ENCODE results near the gene CCDC107. TPM values are rescaled to one million over a fixed set of nuclear protein-coding genes. Genes with fewer than 3 reads are reported as not detected.

The CCDC107 gene
- total and polyA plus RNA-seq, 9 of the 15 experiments (the other 6 are each of a cell fraction or from before 2014, with no cell fraction given), result 0.35 to 11.3 (median 6.9) TPM; not detected in 1

DNA sequence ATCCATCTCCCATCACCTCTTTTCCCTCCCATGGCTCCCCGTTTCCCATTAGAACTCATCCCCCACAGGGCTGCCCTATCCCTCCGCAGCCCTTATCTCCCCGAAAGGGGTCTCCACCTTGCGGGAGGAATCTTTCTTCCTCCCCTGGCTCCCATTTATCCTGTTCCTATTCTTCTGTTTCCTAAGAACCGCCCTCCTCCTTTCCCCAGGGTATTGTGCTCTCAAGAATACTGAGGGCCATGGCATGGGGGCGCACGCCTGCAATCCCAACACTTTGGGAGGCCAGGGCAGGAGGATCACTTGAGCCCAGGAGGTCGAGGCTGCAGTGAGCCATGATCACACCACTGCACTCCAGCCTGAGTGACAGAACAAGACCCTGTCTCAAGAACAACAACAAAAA lies 40.5 kb upstream of the CCDC107 start:
- Histone ChIP-seq H2AFZ (ENCODE audit: low read depth, low read length) (peak overlapping the region; percentile 78; the same call in 1 of the 2 replicates), H3K9me3 (replicated peaks; ENCODE audit: control insufficient read depth, insufficient read depth, low read depth, low read length) (no peaks in the 10 kb centered on the region), H3K79me2 (ENCODE audit: control insufficient read depth, insufficient read depth, low read length) (no peaks in the 10 kb centered on the region), H3K27me3 (ENCODE audit: control insufficient read depth in 2 of 2, insufficient read depth in 2 of 2, low read length in 2 of 2) (peaks cover 3 to 27% of the 10 kb centered on the region in 2 experiments; a peak in 3 of 5 replicates), H3K4me2 (ENCODE audit: insufficient read depth, low read length) (peak overlapping the region; percentile 62; the same call in 1 of the 2 replicates), H3K9me1 (ENCODE audit: control insufficient read depth, insufficient read depth, low read length) (no peaks in the 10 kb centered on the region), H3K9ac (ENCODE audit: insufficient read depth in 1 of 2, low read depth in 2 of 2, low read length in 2 of 2) (peak overlapping the region in 1 of 2 experiments; percentile 83; a peak in 1 of 4 replicates), H3K36me3 (ENCODE audit: control insufficient read depth, insufficient read depth, low read length) (no peaks in the 10 kb centered on the region), H3K27ac (ENCODE audit: extremely low read depth, low read depth, low read length) (no peak overlapping the region), H3K4me3 (no peak overlapping the region), H3K4me1 (replicated peaks in 1 of 2; ENCODE audit: control insufficient read depth in 2 of 2, insufficient read depth in 2 of 2, low read length in 2 of 2) (peaks cover 5 to 24% of the 10 kb centered on the region in 2 experiments; a peak in 3 of 5 replicates), H4K20me1 (replicated peaks; ENCODE audit: control insufficient read depth, insufficient read depth, low read length) (no peaks in the 10 kb centered on the region)
- intact Hi-C loops (cut with micrococcal nuclease), result no loop called here
- BruUV-seq (replicated peaks), result no TSS peak
- FAIRE-seq (no peak), DNase-seq (ENCODE audit: extremely low read depth in 1 of 4, low spot score in 3 of 4) (no peak), ATAC-seq (no peak)
- ChIA-PET POLR2A (interaction anchor here (0.6 kb wide), 2 partner anchors 122 to 456 kb away, joined by 3 read pairs; partner anchors contain the start of gene UNC13B), CTCF (ENCODE audit: low intra/inter-chr PET ratio) (no interaction called here)
- no CpG with 5 or more reads among the region's 8 CpGs for WGBS (ENCODE audit: insufficient coverage, low coverage, missing lambda C conversion rate)
- in situ Hi-C loops (cut with MboI), result no loop called here
- TF ChIP-seq, protein P1, sequence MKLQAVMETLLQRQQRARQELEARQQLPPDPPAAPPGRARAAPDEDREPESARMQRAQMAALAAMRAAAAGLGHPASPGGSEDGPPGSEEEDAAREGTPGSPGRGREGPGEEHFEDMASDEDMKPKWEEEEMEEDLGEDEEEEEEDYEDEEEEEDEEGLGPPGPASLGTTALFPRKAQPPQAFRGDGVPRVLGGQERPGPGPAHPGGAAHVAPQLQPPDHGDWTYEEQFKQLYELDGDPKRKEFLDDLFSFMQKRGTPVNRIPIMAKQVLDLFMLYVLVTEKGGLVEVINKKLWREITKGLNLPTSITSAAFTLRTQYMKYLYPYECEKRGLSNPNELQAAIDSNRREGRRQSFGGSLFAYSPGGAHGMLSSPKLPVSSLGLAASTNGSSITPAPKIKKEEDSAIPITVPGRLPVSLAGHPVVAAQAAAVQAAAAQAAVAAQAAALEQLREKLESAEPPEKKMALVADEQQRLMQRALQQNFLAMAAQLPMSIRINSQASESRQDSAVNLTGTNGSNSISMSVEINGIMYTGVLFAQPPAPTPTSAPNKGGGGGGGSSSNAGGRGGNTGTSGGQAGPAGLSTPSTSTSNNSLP (IDR thresholded peaks at IDR 0.05; ENCODE audit: borderline replicate concordance, low read depth, low read length), result no peak
- TF ChIP-seq, protein P2, sequence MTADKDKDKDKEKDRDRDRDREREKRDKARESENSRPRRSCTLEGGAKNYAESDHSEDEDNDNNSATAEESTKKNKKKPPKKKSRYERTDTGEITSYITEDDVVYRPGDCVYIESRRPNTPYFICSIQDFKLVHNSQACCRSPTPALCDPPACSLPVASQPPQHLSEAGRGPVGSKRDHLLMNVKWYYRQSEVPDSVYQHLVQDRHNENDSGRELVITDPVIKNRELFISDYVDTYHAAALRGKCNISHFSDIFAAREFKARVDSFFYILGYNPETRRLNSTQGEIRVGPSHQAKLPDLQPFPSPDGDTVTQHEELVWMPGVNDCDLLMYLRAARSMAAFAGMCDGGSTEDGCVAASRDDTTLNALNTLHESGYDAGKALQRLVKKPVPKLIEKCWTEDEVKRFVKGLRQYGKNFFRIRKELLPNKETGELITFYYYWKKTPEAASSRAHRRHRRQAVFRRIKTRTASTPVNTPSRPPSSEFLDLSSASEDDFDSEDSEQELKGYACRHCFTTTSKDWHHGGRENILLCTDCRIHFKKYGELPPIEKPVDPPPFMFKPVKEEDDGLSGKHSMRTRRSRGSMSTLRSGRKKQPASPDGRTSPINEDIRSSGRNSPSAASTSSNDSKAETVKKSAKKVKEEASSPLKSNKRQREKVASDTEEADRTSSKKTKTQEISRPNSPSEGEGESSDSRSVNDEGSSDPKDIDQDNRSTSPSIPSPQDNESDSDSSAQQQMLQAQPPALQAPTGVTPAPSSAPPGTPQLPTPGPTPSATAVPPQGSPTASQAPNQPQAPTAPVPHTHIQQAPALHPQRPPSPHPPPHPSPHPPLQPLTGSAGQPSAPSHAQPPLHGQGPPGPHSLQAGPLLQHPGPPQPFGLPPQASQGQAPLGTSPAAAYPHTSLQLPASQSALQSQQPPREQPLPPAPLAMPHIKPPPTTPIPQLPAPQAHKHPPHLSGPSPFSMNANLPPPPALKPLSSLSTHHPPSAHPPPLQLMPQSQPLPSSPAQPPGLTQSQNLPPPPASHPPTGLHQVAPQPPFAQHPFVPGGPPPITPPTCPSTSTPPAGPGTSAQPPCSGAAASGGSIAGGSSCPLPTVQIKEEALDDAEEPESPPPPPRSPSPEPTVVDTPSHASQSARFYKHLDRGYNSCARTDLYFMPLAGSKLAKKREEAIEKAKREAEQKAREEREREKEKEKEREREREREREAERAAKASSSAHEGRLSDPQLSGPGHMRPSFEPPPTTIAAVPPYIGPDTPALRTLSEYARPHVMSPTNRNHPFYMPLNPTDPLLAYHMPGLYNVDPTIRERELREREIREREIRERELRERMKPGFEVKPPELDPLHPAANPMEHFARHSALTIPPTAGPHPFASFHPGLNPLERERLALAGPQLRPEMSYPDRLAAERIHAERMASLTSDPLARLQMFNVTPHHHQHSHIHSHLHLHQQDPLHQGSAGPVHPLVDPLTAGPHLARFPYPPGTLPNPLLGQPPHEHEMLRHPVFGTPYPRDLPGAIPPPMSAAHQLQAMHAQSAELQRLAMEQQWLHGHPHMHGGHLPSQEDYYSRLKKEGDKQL (CRISPR knock-in tag; IDR thresholded peaks at IDR 0.05; ENCODE audit: borderline replicate concordance), result no peak
- TF ChIP-seq SIRT6 (IDR thresholded peaks at IDR 0.05; ENCODE audit: low read depth, low read length), result no peak
- no peak for TF ChIP-seq HNRNPH1 (optimal IDR thresholded peaks at IDR 0.05; ENCODE audit: low read depth, low read length)
- TF ChIP-seq MYNN (IDR thresholded peaks at IDR 0.05), result no peak
- TF ChIP-seq MYNN (CRISPR knock-in tag; IDR thresholded peaks at IDR 0.05), result no peak
- TF ChIP-seq CC2D1A (IDR thresholded peaks at IDR 0.05), result no peak
- TF ChIP-seq ESRRB (CRISPR knock-in tag; IDR thresholded peaks at IDR 0.05; ENCODE audit: borderline replicate concordance), result no peak
- TF ChIP-seq, protein P3, sequence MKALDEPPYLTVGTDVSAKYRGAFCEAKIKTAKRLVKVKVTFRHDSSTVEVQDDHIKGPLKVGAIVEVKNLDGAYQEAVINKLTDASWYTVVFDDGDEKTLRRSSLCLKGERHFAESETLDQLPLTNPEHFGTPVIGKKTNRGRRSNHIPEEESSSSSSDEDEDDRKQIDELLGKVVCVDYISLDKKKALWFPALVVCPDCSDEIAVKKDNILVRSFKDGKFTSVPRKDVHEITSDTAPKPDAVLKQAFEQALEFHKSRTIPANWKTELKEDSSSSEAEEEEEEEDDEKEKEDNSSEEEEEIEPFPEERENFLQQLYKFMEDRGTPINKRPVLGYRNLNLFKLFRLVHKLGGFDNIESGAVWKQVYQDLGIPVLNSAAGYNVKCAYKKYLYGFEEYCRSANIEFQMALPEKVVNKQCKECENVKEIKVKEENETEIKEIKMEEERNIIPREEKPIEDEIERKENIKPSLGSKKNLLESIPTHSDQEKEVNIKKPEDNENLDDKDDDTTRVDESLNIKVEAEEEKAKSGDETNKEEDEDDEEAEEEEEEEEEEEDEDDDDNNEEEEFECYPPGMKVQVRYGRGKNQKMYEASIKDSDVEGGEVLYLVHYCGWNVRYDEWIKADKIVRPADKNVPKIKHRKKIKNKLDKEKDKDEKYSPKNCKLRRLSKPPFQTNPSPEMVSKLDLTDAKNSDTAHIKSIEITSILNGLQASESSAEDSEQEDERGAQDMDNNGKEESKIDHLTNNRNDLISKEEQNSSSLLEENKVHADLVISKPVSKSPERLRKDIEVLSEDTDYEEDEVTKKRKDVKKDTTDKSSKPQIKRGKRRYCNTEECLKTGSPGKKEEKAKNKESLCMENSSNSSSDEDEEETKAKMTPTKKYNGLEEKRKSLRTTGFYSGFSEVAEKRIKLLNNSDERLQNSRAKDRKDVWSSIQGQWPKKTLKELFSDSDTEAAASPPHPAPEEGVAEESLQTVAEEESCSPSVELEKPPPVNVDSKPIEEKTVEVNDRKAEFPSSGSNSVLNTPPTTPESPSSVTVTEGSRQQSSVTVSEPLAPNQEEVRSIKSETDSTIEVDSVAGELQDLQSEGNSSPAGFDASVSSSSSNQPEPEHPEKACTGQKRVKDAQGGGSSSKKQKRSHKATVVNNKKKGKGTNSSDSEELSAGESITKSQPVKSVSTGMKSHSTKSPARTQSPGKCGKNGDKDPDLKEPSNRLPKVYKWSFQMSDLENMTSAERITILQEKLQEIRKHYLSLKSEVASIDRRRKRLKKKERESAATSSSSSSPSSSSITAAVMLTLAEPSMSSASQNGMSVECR (CRISPR knock-in tag; IDR thresholded peaks at IDR 0.05), result no peak

Measured in K562 (cell line).